Endothelial cell of umbilical vein (primary cell): ENCODE results near the gene PDE7B.

Experiments used
- MYC ChIP-seq: IDR thresholded peaks from one replicate; pipeline ENCODE4 v1.6.1; 2011; ENCODE audit warnings: mild to moderate bottlenecking, low read depth, low read length
- POLR2A ChIP-seq: IDR thresholded peaks from 2 replicates; pipeline ENCODE4 v1.6.1; 2012; ENCODE audit warnings: low read depth, mild to moderate bottlenecking, control low read depth, low read length
- POLR2AphosphoS5 ChIP-seq: IDR thresholded peaks from 2 replicates; pipeline ENCODE4 v1.6.1; 2012; ENCODE audit warnings: low read depth, mild to moderate bottlenecking, control low read depth, low read length, moderate library complexity; ENCODE audit not compliant: insufficient read depth
- TF ChIP-seq, protein P1 (sequence below), 2 donors: IDR thresholded peaks; 1 replicate in 1 of 2; 2 replicates in 1 of 2; pipeline ENCODE4 v1.5.1; 2011; ENCODE audit warnings: low read length in 2 of 2, mild to moderate bottlenecking in 2 of 2, moderate library complexity in 2 of 2, control low read depth in 1 of 2, inconsistent platforms in 1 of 2, low read depth in 1 of 2; ENCODE audit not compliant: insufficient read depth in 1 of 2; ENCODE audit errors: extremely low read depth in 1 of 2
- TF ChIP-seq, protein P2 (sequence below): IDR thresholded peaks from 2 replicates; pipeline ENCODE4 v1.6.1; 2011; ENCODE audit not compliant: insufficient read depth, insufficient read length

DNA sequence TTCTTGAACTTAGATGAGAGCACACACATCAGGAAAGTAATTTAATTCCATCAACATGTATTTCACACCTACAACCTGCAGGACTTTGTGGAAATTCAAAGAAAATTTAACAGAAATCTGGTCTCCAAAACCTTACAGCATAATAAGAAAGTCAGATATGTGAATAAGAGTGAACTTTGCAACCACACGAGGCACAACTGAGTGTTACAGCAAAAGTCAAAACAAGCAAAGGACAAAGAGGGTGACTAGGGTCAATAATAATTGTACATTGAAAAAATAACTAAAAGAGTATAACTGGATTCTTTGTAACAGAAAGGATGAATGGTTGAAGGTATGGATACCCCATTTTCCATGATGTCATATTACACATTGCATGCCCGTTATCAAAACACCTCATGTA, 284.8 kb downstream of the PDE7B start:
- TF ChIP-seq, protein P1, sequence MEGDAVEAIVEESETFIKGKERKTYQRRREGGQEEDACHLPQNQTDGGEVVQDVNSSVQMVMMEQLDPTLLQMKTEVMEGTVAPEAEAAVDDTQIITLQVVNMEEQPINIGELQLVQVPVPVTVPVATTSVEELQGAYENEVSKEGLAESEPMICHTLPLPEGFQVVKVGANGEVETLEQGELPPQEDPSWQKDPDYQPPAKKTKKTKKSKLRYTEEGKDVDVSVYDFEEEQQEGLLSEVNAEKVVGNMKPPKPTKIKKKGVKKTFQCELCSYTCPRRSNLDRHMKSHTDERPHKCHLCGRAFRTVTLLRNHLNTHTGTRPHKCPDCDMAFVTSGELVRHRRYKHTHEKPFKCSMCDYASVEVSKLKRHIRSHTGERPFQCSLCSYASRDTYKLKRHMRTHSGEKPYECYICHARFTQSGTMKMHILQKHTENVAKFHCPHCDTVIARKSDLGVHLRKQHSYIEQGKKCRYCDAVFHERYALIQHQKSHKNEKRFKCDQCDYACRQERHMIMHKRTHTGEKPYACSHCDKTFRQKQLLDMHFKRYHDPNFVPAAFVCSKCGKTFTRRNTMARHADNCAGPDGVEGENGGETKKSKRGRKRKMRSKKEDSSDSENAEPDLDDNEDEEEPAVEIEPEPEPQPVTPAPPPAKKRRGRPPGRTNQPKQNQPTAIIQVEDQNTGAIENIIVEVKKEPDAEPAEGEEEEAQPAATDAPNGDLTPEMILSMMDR (IDR thresholded peaks at IDR 0.05; ENCODE audit: extremely low read depth in 1 of 2, insufficient read depth in 1 of 2, low read depth in 1 of 2, low read length in 2 of 2) = no peak
- TF ChIP-seq, protein P2, sequence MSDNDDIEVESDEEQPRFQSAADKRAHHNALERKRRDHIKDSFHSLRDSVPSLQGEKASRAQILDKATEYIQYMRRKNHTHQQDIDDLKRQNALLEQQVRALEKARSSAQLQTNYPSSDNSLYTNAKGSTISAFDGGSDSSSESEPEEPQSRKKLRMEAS = no peak
- TF ChIP-seq POLR2A (no peak), POLR2AphosphoS5 (no peak), MYC (no peak)
